Embryonic facial prominence (tissue), 1 donor: ENCODE results near the gene TANC1.
"Not testable (repeated sequence)": the region's sequence is repeated elsewhere in the genome, so short reads cannot be mapped to it uniquely, and the experiment has no call there.

ENCODE experiments used
- DNase-seq: peaks from one replicate; pipeline ENCODE4 v3.0.0-alpha.2; 2016; ENCODE audit errors: extremely low spot score

Gene TANC1

DNA sequence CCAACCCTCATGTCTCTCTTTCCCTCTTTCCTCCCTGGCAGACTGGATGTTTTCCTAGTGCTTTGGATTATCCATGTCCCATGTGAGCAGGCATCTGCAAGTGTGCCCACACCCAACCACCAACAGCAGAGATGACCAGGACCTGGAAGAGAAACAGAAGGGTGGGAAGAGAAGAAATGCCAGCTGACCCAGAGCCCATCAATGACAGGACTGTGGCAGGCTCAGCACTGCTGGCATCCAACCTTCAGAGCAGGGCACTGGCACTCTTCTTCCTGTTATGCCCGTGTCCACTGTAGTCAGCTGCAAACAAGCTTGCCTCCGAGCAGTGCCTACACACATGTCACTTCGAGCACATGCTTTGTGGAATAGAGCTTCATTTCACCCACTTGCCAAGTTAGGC lies 121.1 kb downstream of the TANC1 start:
- no peak for DNase-seq

DNA sequence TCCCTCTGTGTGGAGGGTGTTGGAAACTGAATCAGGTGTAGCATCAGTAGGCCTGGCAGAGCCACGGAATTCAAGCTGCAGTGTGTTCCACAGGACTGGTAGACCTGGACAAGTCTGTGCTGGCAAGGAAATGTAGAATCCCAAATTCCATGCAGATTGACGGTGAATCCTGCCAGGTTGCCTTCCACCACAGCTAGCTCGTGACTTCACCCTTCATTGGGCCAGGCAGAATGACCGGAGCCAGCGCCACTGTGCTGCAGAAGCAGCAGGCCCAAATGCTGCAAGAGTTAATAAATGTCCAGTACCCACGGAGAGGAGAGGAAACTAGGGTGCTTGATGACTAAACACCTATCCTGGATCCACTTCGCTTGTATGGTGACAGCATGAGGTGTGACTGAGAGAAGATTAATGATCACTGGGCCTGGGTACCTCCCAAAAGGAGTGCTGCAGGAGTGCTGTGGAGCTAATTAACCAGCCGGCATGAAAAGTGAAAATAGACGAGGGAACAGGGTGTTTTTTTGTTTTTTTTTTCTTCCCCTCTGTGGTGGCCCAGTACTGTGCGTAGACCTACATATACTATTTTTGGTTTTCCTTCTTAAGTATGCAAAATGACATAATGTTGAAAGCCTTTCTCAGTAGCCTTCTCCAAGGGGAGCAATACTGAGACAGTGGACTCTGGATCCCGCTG lies 122.2 kb downstream of the TANC1 start:
- DNase-seq: no peak

DNA sequence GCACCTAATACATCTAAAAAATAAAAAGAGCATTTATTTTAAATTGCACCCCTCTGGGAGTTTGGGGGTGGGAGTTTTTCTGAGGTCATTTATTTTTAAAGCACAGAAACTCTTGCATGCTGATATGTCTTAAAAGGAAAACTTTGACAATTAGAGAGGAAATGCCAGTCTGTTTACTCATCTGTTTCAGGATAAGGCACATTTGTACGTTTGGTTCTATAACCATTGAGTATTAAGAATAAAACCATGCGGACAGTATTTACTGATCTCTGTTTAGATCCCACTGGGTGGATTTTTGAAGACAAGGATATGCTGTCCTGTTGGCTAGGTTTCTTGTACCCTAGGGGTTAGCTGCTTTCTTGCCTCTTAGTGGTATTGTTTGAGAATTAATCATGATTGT lies 122.9 kb downstream of the TANC1 start:
- DNase-seq: no peak

DNA sequence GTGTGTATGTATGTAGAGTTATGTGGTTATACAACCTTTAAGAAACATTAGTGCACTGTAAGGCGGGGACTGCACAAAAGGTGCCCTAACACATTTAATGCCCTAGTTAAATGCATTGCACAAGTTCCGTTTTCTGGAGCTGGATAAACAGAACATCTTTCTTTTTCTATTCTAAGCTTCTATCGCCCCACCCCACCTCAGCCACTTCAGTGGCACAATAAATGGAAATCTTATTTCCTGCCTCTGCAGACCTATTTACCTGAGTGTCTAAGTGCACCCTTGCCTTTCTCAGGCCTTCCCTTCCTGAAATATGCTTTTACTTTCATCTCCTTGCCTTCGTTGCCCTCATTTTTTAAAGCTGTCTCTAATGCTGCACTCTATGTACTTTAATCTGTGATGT lies 123.5 kb downstream of the TANC1 start:
- no peak for DNase-seq

DNA sequence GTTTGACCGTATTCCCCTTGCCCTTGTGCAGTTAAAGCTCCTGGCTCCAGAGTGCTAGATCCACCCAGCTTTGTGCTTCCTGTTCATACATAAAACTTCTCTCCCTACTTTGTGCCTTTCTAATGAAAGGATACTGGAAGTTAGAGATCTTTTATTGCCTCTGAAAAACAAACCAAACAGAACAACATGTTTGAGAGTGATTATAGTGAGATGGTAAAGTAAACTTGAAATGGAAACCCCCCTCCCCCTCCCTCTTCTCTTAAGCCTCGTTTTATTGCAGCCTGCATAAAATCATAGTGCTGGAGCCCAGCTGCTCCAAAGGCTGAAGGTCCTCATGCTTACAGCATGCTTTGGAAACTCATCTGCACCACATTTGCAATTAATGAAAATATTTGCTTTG lies 125.1 kb downstream of the TANC1 start:
- DNase-seq: no peak

DNA sequence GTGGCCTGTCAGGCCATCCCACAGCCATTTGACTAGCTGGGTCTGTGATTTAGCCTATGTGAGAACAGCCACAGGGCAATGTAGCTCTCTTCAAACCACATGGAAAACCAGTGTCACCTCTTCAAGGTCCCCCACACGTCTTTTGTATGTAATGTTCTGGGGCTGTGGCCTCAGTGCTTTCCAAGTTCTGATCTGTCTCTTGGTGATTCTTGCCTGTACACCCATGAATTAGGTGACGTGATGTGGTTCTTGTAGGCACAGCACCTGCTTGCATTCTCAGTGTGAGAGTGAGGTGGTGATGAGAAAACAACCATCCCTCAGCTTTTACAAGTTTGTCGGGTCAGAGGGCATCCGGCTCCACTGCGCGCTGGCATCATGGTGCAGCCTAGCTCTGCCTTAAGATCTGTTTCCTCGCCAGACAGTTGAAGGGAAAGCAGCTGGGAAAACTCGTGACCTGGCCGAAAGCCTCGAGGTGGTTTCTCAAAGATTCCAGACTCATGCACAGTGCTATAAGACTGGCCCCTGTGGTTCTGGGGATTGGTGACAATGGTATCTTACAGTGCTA lies 125.8 kb downstream of the TANC1 start:
- DNase-seq: no peak

DNA sequence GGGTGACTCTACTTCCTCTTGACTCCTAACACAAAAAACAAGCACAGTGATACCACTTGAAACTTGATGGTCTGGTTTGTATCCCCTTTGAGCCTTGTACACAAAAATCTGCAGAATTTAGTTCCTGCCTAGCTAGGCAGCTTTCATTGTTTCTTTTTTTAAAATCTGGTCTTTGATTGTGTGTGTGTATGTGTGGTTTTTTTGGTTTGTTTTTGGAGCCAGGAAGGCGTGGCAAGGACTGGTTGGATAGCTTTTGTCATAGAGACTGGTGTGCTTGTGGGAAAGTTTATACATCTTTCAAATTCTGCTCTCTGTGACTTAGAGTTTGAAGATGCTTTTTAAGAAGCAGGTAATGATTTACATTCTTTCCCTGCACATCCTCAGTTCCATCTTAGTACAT lies 127.4 kb downstream of the TANC1 start:
- DNase-seq: no peak

DNA sequence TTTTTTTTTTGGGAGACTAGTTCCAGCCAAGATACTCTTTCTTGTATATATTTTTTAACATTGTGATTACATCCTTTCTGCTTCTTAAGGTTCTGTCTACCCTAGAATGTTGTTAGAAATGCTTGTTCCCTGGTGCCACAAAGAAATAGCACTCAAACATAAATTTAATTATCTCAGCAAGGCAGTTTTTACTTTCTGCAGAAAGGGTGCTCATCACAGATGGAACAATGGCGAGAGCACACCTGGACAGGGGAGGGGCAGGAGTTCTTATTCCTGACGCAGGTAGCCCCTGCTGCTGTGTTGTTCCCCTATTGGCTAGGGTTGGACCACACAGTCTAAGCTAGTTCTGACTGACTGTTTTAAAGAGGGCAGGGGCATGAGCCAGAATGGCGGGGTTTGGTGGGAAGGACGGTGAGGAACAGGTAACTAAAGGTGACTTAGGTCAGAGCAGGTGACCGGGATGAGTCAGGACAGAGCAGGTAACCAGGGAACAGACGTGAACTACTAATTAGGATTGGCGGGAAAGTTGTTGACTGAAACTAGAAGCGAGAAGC lies 127.9 kb downstream of the TANC1 start:
- DNase-seq: not testable (repeated sequence)

DNA sequence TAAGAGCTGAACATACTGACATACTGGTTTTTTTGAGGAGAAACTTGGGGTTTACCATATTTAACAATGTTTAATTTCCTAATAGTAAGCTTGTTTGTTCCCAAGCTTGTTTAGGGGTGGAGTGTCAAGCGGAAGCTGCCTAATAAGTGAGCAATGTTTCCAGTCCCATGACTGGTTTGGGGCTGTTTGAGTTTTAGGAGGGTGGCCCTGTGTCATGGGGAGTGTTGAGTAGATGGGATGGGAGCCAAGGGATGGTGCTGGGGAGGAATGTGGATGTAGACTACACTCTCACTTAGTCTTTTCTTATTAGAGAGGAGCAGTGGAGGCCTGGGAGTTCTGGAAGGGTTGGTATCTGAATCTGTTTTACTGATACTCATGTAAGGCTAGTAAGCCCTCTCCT lies 128.5 kb downstream of the TANC1 start:
- DNase-seq: no peak

DNA sequence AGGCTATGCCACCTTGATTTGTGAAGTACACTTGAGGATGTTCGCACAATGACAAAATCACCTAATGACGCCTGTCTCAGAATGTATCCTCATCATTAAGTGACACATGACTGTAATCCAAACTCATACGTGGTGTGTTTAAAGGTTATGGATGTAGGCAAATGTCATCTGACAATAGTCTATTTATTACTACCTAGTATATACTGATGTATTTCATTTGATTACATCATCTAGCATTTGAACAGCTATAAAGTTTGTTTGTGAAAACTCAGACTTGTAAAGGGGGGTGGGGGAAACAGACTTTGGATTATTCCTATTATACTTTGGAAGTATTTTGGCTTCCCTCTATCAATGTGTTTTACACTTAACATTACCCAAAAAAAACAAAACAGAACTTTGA lies 129.9 kb downstream of the TANC1 start:
- no peak for DNase-seq

DNA sequence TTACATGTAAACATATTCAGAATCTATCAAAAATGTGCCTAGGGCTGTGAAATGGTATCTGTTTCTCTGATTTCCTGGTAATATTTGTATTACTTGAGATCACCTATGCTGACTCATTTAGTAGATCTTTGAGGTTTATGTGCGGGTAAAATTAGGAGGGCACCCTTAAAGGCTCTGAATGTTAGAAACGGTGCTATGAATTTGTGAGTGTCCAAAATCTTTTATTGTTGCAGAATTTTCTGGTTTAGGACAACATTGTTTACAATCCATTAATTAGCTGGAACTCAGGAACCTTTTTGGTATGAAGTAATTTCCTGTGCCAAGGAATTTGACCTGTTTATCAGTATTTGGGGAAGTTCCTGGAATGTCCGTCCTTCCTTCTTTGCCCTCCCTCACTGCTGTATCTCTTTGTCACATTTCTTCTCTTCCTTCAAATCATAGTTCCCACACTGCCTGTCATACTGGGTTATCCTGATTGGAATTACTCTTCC lies 130.5 kb downstream of the TANC1 start:
- no peak for DNase-seq

DNA sequence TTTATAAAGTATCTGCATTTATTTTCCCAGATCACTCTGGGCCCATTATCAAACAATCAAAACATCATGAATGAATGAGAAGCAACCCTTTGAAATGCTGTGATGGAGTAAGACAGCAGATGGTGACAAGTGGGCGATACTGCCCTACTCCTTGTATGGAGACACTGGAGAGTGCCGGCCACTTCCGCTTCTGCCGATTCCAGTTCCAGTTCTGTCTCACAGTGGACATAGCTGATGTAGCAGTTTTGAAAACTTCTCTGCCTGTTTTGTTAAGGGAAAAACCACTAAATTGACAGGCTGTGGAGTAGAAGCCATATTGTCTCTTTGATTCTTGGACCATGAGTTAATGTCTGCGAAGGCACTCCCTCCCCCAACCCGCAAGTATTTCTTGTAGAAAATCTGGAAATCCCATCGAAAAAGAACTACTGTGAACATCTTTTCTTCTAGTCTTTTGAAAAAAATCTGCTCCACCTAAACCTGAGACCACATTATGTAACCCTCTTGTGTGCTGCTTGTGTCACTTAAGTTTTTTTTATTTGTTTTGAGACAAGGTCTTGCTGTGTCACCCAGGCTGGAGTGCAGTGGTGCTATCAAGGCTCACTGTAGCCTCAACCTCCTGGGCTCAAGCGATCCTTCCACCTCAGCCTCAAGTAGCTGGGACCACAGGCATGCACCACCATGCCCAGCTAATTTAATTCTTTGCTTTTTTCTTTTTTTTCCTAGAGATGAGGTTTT lies 133.5 kb downstream of the TANC1 start:
- DNase-seq: no peak

DNA sequence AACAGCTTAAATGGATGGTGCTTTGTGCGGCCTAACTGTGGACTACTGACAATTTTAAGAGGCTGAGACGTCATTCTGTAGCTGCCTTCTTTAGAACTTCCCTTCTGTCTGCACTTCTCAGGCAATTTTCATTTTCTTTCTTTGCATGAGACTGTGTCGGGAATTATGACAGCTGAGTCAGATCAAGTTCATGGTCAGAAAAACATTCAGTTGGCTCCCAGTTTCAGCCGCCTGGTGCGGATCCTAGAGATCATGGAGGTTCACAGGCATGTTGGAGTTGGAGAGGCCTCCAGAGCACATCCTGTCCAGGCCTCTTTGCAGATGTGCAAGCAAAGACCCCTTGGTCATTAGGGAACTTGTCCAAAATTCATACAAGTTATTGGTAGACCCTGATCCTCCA lies 135.0 kb downstream of the TANC1 start:
- DNase-seq: no peak

DNA sequence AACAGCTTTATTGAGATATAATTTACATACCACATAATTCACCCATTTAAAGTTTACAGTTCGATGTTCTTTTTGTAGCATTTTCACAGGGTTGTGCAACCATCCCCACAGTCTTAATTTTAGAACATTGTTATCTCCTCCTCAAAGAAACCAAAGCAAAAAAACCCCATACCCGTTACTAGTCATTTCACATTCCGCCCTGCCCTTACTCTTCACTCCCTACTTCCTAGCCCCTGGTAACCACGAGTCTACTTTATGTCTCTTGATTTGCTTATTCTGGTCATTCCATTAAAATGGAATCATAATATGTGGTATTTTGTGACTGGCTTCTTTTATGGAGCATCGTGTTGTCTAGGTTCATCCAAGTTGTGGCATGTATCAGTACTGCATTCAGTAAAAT lies 137.7 kb downstream of the TANC1 start:
- no peak for DNase-seq

DNA sequence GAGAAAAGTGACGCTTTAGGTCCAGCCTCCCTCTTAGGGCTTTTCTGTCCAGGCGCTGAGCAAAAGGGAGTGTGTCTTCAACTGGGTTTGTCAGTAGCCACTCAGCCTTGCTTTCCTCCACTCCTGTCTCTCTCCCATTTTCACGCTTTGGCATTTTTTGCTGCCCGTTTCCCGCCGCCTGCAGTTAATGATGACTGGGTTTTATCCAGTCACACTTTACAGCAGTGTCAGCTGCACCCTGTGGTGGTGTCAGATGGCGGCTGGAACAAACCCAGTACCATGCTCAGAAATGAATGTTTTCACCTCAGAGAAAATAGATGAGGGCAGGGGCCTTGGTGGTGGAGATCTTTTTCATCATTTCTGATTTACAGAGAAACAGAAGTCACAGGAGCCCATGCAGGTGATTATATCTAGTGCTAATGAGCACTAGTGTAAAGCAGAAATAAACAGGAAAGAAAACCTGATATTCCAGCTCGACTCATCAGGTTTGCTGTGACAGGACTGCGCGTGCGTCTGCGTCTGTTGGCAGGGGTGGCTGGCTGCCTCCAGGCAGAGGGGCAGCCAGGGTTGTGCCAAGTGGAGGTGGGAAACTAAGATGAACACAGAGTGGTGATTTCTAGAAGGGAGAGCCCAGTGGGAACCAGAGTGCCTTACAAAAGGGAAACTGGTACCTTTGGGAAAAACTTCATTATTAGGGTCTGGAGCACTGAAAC lies 139.9 kb downstream of the TANC1 start:
- no peak for DNase-seq

DNA sequence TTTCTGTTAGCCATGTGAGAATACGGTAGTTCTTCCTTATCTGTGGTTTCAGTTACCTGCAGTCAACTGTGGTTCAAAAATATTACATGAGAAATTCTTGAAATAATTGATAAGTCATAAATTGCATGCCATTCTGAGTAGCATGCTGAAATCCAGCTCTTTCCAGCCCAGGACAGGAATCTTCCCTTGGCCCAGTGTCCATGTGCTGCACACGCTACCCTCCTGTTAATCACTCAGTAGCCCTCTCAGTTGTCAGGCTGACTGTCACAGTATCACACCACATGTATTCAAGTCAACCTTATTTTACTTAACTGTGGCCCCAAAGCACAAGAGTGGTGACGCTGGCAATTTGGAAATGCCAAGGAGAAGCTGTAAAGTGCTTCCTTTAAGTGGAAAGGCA lies 141.1 kb downstream of the TANC1 start:
- no peak for DNase-seq

DNA sequence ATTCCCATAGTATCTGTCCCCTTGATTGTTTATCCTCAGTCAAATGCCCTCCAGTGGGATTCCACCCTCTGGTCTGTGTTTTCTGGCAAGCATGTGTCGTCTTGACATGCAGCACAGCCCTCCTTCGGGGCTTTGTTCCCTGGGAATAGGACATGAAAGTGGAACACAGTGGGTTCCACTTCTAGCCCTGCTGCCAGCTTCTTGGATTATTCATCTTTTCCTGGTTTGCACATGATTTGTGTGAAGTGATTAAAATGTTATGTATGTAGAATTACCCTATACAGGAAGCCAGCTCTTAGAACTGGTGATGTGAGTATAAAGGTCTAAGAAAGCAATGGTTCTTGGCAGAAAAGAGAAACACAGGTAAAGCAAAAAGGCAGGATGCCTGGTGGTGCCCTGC lies 142.3 kb downstream of the TANC1 start:
- DNase-seq: no peak

DNA sequence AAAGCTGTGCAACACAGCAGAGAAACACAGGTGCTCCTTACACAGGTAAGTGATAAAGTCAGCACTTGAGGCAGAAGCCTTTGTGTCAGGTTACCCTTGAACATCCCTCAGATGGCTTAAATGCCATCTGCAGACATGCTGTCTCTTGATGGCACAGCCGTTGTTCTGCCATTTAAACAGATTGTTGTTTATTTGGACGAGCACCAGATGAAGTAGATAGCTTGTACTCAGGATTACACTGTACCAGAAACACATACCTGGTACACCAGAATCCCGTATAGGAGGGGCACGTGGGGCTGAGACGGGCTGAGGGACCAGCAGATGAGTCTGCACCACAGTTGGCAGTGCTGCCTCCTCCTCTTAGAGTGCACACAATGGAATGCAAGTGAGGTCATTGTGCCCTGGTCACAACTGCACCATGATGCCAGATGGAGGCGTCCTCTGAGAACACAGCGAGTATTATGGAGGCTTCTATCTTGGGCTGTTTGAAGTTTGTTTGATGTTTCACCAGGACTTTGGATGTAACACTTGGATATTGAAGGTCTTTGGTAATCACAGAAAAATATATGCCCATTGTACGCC lies 143.0 kb downstream of the TANC1 start:
- DNase-seq: no peak

DNA sequence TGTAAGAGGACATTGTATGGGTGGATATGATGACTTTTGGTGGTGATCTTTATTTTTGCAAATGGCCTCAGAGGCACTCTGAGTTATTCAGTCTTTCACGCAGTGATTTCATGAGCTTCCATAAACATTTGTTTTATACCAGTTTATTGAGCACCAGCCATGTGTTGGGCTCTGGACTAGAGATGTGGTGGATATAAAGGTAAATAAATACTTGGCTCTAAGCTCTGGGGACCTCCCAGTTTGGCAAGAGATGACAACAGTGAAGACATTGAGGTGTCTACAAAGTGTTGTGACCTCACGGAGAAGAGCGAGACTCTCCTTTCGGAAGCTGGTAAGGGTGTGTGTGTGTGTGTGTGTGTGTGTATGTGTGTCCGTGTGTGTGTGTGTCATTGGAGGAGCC lies 146.4 kb downstream of the TANC1 start:
- DNase-seq: no peak

DNA sequence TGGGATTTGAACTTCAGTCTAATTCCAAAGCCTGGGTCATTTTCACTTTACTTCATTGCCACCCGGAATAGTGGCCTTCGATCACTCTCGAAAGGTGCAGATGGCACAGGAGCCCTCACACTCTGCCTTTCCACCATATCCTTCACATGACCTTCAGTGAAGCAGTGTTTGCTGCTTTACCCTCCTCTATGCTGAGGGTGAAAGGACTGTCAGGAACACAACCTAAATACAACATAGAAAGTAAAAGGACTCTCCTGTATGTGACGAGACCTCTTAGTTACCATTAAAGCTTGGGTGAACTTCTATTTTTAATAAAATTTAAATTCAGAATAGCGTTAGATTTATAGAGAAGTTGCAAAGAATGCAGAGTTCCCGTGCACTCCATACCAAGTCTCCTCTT lies 148.5 kb downstream of the TANC1 start:
- DNase-seq: no peak

DNA sequence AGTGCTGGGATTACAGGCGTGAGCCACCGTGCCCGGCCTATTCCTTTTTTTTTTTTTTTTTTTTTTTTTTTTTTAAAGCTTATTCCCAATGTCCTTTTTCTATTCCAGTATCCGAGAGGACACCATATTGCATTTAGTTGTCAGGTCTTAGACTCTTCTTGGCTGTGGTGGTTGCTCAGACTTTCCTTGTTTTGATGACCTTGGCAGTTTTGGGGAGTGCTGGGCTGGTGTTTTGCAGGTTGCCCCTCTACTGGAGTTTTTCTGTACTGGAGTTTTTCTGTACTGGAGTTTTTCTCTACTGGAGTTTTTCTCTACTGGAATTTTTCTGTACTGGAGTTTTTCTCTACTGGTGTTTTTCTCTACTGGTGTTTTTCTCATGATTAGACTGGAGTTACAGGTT lies 149.2 kb downstream of the TANC1 start:
- DNase-seq: no peak
